ENCODE measurements around the gene HTRA2. TPM values are rescaled to one million over a fixed set of nuclear protein-coding genes. Genes with fewer than 3 reads are reported as not detected.

Gene HTRA2
- total and polyA plus RNA-seq, 9 of the 15 experiments (the other 6 are each of a cell fraction or from before 2014, with no cell fraction given): 54.2 to 71.2 (median 65.8) TPM

DNA sequence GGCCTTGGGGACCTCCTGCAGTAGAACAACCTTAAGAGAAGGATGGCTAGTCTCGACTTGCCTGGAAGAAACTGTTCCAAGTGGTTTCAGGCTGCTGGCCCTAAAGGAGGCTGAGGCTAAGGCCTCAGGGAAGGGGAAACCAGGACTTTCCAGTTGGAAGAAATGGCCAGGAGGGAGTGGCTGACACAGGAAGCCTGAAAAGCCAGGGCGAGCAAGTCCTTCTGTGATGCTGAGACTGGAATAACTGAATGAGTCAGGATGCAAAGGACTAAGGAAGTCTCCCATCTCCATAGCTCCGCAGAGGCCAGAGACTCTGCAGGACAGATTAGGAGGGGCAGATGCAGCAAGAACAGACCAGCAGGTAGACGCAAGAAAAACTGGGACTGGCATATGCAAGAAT is 7.4 kb downstream of the HTRA2 start:
- no peaks in the 10 kb centered on the region for H3K9me3 ChIP-seq (replicated peaks; ENCODE audit: control insufficient read depth, insufficient read depth, low read depth, low read length)
- H3K27me3 ChIP-seq (ENCODE audit: control insufficient read depth in 2 of 2, insufficient read depth in 2 of 2, low read length in 2 of 2): no peaks in the 10 kb centered on the region
- in situ Hi-C loops (cut with MboI): no loop called here
- ATAC-seq: no peak
- CTCF ChIA-PET (ENCODE audit: low intra/inter-chr PET ratio): no interaction called here
- no peak for FAIRE-seq
- H3K27ac ChIP-seq (ENCODE audit: extremely low read depth, low read depth, low read length): no peak overlapping the region
- no TSS peak for BruUV-seq (replicated peaks)
- no peak overlapping the region for H2AFZ ChIP-seq (ENCODE audit: low read depth, low read length)
- no peaks in the 10 kb centered on the region for H3K9me1 ChIP-seq (ENCODE audit: control insufficient read depth, insufficient read depth, low read length)
- intact Hi-C loops (cut with micrococcal nuclease): no loop called here
- 19% methylated on average over 4 of the region's 4 CpGs for WGBS (ENCODE audit: insufficient coverage, low coverage, missing lambda C conversion rate)
- peaks cover under 1% of the 10 kb centered on the region; the same call in 1 of the 3 replicates for H3K79me2 ChIP-seq (ENCODE audit: control insufficient read depth, insufficient read depth, low read length)
- H3K4me2 ChIP-seq (ENCODE audit: insufficient read depth, low read length): no peak overlapping the region
- TF ChIP-seq RFX5 (IDR thresholded peaks at IDR 0.05; ENCODE audit: low read depth, low read length): no peak
- TF ChIP-seq HOMEZ (CRISPR knock-in tag; IDR thresholded peaks at IDR 0.05): no peak
- no peak for TF ChIP-seq THAP7 (CRISPR knock-in tag; IDR thresholded peaks at IDR 0.05)
- TF ChIP-seq PHB2 (IDR thresholded peaks at IDR 0.05; ENCODE audit: low read depth): no peak
- TF ChIP-seq MAFK (IDR thresholded peaks at IDR 0.05; ENCODE audit: low read length): no peak
- no peak for TF ChIP-seq HMG20A (CRISPR knock-in tag; conservative IDR thresholded peaks at IDR 0.05)
- TF ChIP-seq, protein P1, sequence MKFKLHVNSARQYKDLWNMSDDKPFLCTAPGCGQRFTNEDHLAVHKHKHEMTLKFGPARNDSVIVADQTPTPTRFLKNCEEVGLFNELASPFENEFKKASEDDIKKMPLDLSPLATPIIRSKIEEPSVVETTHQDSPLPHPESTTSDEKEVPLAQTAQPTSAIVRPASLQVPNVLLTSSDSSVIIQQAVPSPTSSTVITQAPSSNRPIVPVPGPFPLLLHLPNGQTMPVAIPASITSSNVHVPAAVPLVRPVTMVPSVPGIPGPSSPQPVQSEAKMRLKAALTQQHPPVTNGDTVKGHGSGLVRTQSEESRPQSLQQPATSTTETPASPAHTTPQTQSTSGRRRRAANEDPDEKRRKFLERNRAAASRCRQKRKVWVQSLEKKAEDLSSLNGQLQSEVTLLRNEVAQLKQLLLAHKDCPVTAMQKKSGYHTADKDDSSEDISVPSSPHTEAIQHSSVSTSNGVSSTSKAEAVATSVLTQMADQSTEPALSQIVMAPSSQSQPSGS (CRISPR knock-in tag; IDR thresholded peaks at IDR 0.05): no peak
- TF ChIP-seq ZNF785 (CRISPR knock-in tag; IDR thresholded peaks at IDR 0.05): no peak
- no peak for TF ChIP-seq BCOR (IDR thresholded peaks at IDR 0.05)
- no peak for TF ChIP-seq MLLT1 (IDR thresholded peaks at IDR 0.05)
- H3K9ac ChIP-seq (ENCODE audit: insufficient read depth in 1 of 2, low read depth in 2 of 2, low read length in 2 of 2): no peak overlapping the region
- H3K4me3 ChIP-seq: no peak overlapping the region
- DNase-seq (ENCODE audit: extremely low read depth in 1 of 4, low spot score in 3 of 4): no peak
- POLR2A ChIA-PET: interaction anchor here (4.3 kb wide), 1 partner anchor 7 kb away, joined by 25 read pairs; the partner anchor contains the start of genes AUP1 and HTRA2
- peaks cover 6 to 19% of the 10 kb centered on the region in 2 experiments; a peak in 4 of 5 replicates for H3K4me1 ChIP-seq (replicated peaks in 1 of 2; ENCODE audit: control insufficient read depth in 2 of 2, insufficient read depth in 2 of 2, low read length in 2 of 2)
- no peaks in the 10 kb centered on the region for H4K20me1 ChIP-seq (replicated peaks; ENCODE audit: control insufficient read depth, insufficient read depth, low read length)
- H3K36me3 ChIP-seq (ENCODE audit: control insufficient read depth, insufficient read depth, low read length): peaks cover 16% of the 10 kb centered on the region

Data from K562 (cell line).